ENCODE data around the gene CLASP1. TPM values are rescaled to one million over a fixed set of nuclear protein-coding genes. Genes with fewer than 3 reads are reported as not detected.
A peak's percentile ranks its signal among the peaks of the same experiment; 100 is the strongest.

CLASP1 gene
- polyA plus RNA-seq, 1 experiment: 12.8 TPM

- Histone ChIP-seq H3K9me3 (ENCODE audit: control insufficient read depth, insufficient read depth, low read length) (no peaks in the 10 kb centered on the region), H3K4me3 (ENCODE audit: low read depth, low read length) (no peak overlapping the region), H3K27ac (ENCODE audit: low read depth, low read length) (no peak overlapping the region), H3K27me3 (ENCODE audit: control insufficient read depth, insufficient read depth, low read length) (no peaks in the 10 kb centered on the region)
- POLR2A ChIA-PET: no interaction called here
- CTCF ChIA-PET: interaction anchor here (0.6 to 3.0 kb wide), 3 partner anchors 9 to 1173 kb away, joined by 3 to 16 read pairs (median 4); no protein-coding TSS in a partner anchor
- DNase-seq (ENCODE audit: low read depth, low spot score): no peak
- TF ChIP-seq, protein P1, sequence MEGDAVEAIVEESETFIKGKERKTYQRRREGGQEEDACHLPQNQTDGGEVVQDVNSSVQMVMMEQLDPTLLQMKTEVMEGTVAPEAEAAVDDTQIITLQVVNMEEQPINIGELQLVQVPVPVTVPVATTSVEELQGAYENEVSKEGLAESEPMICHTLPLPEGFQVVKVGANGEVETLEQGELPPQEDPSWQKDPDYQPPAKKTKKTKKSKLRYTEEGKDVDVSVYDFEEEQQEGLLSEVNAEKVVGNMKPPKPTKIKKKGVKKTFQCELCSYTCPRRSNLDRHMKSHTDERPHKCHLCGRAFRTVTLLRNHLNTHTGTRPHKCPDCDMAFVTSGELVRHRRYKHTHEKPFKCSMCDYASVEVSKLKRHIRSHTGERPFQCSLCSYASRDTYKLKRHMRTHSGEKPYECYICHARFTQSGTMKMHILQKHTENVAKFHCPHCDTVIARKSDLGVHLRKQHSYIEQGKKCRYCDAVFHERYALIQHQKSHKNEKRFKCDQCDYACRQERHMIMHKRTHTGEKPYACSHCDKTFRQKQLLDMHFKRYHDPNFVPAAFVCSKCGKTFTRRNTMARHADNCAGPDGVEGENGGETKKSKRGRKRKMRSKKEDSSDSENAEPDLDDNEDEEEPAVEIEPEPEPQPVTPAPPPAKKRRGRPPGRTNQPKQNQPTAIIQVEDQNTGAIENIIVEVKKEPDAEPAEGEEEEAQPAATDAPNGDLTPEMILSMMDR (IDR thresholded peaks at IDR 0.05; ENCODE audit: low read depth, low read length): no peak
Observed at GRCh38 chr2:121386707-121387106, 262.6 kb downstream of the CLASP1 start.

- H3K4me3 ChIP-seq (ENCODE audit: low read depth, low read length): no peak overlapping the region
- POLR2A ChIA-PET: no interaction called here
- H3K27me3 ChIP-seq (ENCODE audit: control insufficient read depth, insufficient read depth, low read length): no peaks in the 10 kb centered on the region
- CTCF ChIA-PET: interaction anchor here (0.6 to 3.0 kb wide), 3 partner anchors 10 to 1172 kb away, joined by 3 to 16 read pairs (median 4); no protein-coding TSS in a partner anchor
- no peaks in the 10 kb centered on the region for H3K9me3 ChIP-seq (ENCODE audit: control insufficient read depth, insufficient read depth, low read length)
- H3K27ac ChIP-seq (ENCODE audit: low read depth, low read length): no peak overlapping the region
- DNase-seq (ENCODE audit: low read depth, low spot score): no peak
- TF ChIP-seq, protein P1 (IDR thresholded peaks at IDR 0.05; ENCODE audit: low read depth, low read length): no peak
Observed at GRCh38 chr2:121386102-121386501, 263.2 kb downstream of the CLASP1 start.

- H3K4me3 ChIP-seq (ENCODE audit: low read depth, low read length): no peak overlapping the region
- H3K9me3 ChIP-seq (ENCODE audit: control insufficient read depth, insufficient read depth, low read length): no peaks in the 10 kb centered on the region
- H3K27ac ChIP-seq (ENCODE audit: low read depth, low read length): no peak overlapping the region
- ChIA-PET CTCF (interaction anchor here (3.1 kb wide), 1 partner anchor 19 kb away, joined by 10 read pairs; no protein-coding TSS in a partner anchor), POLR2A (no interaction called here)
- H3K27me3 ChIP-seq (ENCODE audit: control insufficient read depth, insufficient read depth, low read length): no peaks in the 10 kb centered on the region
- TF ChIP-seq, protein P1 (IDR thresholded peaks at IDR 0.05; ENCODE audit: low read depth, low read length): peak; percentile 39
- DNase-seq (ENCODE audit: low read depth, low spot score): no peak
Observed at GRCh38 chr2:121382744-121383143, 266.5 kb downstream of the CLASP1 start.

DNA sequence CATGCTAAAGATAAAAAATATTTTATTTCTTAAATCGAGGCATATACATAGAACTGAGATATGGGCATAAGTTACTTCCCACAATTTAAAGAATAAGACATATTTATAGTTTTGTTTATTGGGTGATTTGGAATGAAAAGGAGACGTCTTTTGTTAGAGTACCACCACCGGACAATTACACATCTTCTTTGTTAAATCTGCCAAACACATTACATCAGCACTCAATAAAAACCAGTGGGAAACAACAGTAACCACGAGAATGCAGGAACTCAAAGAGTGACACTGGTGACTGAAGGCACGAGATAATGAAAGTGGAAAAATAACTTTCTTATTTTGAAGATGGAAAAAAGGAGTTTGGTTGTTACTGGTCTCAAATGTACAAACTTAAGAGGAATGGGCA, 271.6 kb downstream of the CLASP1 start:
- no peaks in the 10 kb centered on the region for H3K27me3 ChIP-seq (ENCODE audit: control insufficient read depth, insufficient read depth, low read length)
- no peaks in the 10 kb centered on the region for H3K9me3 ChIP-seq (ENCODE audit: control insufficient read depth, insufficient read depth, low read length)
- H3K4me3 ChIP-seq (ENCODE audit: low read depth, low read length): no peak overlapping the region
- CTCF ChIA-PET: interaction anchor here (1.6 to 2.7 kb wide), 2 partner anchors 21 to 22 kb away, joined by 8 to 15 read pairs; no protein-coding TSS in a partner anchor
- no peak overlapping the region for H3K27ac ChIP-seq (ENCODE audit: low read depth, low read length)
- no peak for DNase-seq (ENCODE audit: low read depth, low spot score)
- TF ChIP-seq, protein P1 (IDR thresholded peaks at IDR 0.05; ENCODE audit: low read depth, low read length): no peak
- POLR2A ChIA-PET: interaction anchor here (1.5 kb wide), 1 partner anchor 153 kb away, joined by 4 read pairs; the partner anchor contains the start of gene RNU4ATAC

- TF ChIP-seq, protein P1 (IDR thresholded peaks at IDR 0.05; ENCODE audit: low read depth, low read length): no peak
- Histone ChIP-seq H3K27me3 (ENCODE audit: control insufficient read depth, insufficient read depth, low read length) (no peaks in the 10 kb centered on the region), H3K4me3 (ENCODE audit: low read depth, low read length) (no peak overlapping the region), H3K9me3 (ENCODE audit: control insufficient read depth, insufficient read depth, low read length) (no peaks in the 10 kb centered on the region), H3K27ac (ENCODE audit: low read depth, low read length) (no peak overlapping the region)
- ChIA-PET POLR2A (interaction anchor here (1.5 kb wide), 1 partner anchor 154 kb away, joined by 4 read pairs; the partner anchor contains the start of gene RNU4ATAC), CTCF (interaction anchor here (0.6 to 2.7 kb wide), 4 partner anchors 21 to 31 kb away, joined by 3 to 15 read pairs (median 4); no protein-coding TSS in a partner anchor)
- no peak for DNase-seq (ENCODE audit: low read depth, low spot score)
Observed at GRCh38 chr2:121376535-121377250, 272.6 kb downstream of the CLASP1 start.
